ENCODE measurements around the gene ATG13. TPM values are rescaled to one million over a fixed set of nuclear protein-coding genes. Genes with fewer than 3 reads are reported as not detected.

The ATG13 gene
- total and polyA plus RNA-seq, 3 donors from 2014 or later: 176 to 224 (median 203) TPM

- no peak overlapping the region for H3K4me3 ChIP-seq
- H3K27ac ChIP-seq: no peak overlapping the region
- H3K36me3 ChIP-seq (ENCODE audit: low read depth, missing control alignments): no peaks in the 10 kb centered on the region
- no peaks in the 10 kb centered on the region for H3K27me3 ChIP-seq
- H3K4me1 ChIP-seq: no peaks in the 10 kb centered on the region
- intact Hi-C loops (cut with DNase I; ENCODE audit: low total_unique reads): no loop called here
- no peaks in the 10 kb centered on the region for H3K9me3 ChIP-seq
- TF ChIP-seq, protein P1, sequence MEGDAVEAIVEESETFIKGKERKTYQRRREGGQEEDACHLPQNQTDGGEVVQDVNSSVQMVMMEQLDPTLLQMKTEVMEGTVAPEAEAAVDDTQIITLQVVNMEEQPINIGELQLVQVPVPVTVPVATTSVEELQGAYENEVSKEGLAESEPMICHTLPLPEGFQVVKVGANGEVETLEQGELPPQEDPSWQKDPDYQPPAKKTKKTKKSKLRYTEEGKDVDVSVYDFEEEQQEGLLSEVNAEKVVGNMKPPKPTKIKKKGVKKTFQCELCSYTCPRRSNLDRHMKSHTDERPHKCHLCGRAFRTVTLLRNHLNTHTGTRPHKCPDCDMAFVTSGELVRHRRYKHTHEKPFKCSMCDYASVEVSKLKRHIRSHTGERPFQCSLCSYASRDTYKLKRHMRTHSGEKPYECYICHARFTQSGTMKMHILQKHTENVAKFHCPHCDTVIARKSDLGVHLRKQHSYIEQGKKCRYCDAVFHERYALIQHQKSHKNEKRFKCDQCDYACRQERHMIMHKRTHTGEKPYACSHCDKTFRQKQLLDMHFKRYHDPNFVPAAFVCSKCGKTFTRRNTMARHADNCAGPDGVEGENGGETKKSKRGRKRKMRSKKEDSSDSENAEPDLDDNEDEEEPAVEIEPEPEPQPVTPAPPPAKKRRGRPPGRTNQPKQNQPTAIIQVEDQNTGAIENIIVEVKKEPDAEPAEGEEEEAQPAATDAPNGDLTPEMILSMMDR (IDR thresholded peaks at IDR 0.05): no peak
- TF ChIP-seq POLR2A (IDR thresholded peaks at IDR 0.05): no peak
- WGBS, 2 donors: 93 to 94% methylated on average over 15 of the region's 15 CpGs
- DNase-seq: no peak
Observed at GRCh38 chr11:46603704-46604308, 13.5 kb upstream of the ATG13 start.

DNA sequence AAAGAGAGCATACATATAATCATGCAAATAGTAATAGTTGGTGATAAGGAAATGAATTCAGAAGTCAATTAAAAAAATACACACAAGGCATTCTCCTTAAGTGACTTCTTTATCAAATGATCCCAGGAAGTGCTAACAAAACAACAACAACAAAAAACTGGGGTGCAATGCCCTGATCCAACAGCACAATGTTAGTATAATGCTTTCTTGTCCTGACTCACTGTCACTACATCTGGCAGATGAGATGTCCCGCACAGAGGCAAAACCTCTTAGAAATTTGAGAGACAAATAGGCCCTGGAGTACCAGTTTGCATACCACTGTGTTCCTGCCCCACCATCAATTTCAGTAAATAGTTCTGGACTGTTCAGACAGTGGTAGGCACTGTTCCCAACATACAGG, 12.6 kb upstream of the ATG13 start:
- Histone ChIP-seq H3K4me1 (no peaks in the 10 kb centered on the region), H3K27me3 (no peaks in the 10 kb centered on the region), H3K9me3 (no peaks in the 10 kb centered on the region), H3K4me3 (no peak overlapping the region), H3K27ac (no peak overlapping the region), H3K36me3 (ENCODE audit: low read depth, missing control alignments) (no peaks in the 10 kb centered on the region)
- TF ChIP-seq POLR2A (IDR thresholded peaks at IDR 0.05): no peak
- TF ChIP-seq, protein P1 (IDR thresholded peaks at IDR 0.05): no peak
- no peak for DNase-seq
- WGBS, 2 donors: 90 to 100% methylated on average over 1 of the region's 1 CpG
- intact Hi-C loops (cut with DNase I; ENCODE audit: low total_unique reads): no loop called here

DNA sequence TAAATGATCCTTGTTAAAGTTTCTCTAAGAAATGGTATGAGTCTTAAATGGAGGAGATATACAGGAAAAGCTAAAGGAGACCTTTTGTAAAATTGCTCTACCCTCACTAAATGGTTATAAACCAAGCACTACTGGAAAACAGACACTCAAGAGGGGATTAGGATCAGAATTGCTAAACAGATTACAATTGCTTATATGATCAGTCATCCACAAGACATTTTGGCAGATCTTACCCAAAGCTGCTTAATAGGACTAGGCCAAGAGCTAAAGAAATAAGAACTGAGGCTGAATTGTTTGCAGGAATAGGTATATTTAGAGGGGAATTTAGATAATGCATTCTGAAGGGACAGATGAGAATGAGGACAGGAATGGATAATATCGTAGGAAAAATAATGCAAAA, 9.8 kb upstream of the ATG13 start:
- intact Hi-C loops (cut with DNase I; ENCODE audit: low total_unique reads): no loop called here
- H3K4me3 ChIP-seq: no peak overlapping the region
- TF ChIP-seq POLR2A (IDR thresholded peaks at IDR 0.05): no peak
- TF ChIP-seq, protein P1 (IDR thresholded peaks at IDR 0.05): no peak
- H3K4me1 ChIP-seq: peaks cover 9% of the 10 kb centered on the region
- H3K36me3 ChIP-seq (ENCODE audit: low read depth, missing control alignments): no peaks in the 10 kb centered on the region
- no peaks in the 10 kb centered on the region for H3K9me3 ChIP-seq
- no peak for DNase-seq
- H3K27me3 ChIP-seq: no peaks in the 10 kb centered on the region
- WGBS, 2 donors: 85 to 88% methylated on average over 1 of the region's 1 CpG
- no peak overlapping the region for H3K27ac ChIP-seq

- H3K27ac ChIP-seq: no peak overlapping the region
- TF ChIP-seq POLR2A (IDR thresholded peaks at IDR 0.05): no peak
- TF ChIP-seq, protein P1 (IDR thresholded peaks at IDR 0.05): no peak
- WGBS, 2 donors: 89 to 98% methylated on average over 6 of the region's 6 CpGs
- H3K9me3 ChIP-seq: no peaks in the 10 kb centered on the region
- intact Hi-C loops (cut with DNase I; ENCODE audit: low total_unique reads): no loop called here
- H3K27me3 ChIP-seq: no peaks in the 10 kb centered on the region
- DNase-seq: no peak
- H3K4me1 ChIP-seq: peaks cover 9% of the 10 kb centered on the region
- H3K4me3 ChIP-seq: no peak overlapping the region
- H3K36me3 ChIP-seq (ENCODE audit: low read depth, missing control alignments): no peaks in the 10 kb centered on the region
Observed at GRCh38 chr11:46609386-46609785, 8.0 kb upstream of the ATG13 start.
